Measurements from ENCODE around the gene ZNF726.
"Not testable (repeated sequence)": the region's sequence is repeated elsewhere in the genome, so short reads cannot be mapped to it uniquely, and the experiment has no call there.

ZNF726 gene

GRCh38 chr19:23884363-23884762 lies 30.3 kb upstream of the ZNF726 start:
- Histone ChIP-seq H3K4me2 (ENCODE audit: low read length) (no peak overlapping the region), H4K20me1 (ENCODE audit: control insufficient read depth, insufficient read depth, low read depth, low read length) (no peaks in the 10 kb centered on the region), H3K27ac (ENCODE audit: low read depth, low read length) (no peak overlapping the region), H3K27me3 (ENCODE audit: control insufficient read depth, low read length) (no peaks in the 10 kb centered on the region), H3K4me3 (ENCODE audit: low read length) (no peak overlapping the region), H3K9me2 (replicated peaks; ENCODE audit: control insufficient read depth, low read length) (no peaks in the 10 kb centered on the region), H3K9me3 (ENCODE audit: control insufficient read depth, insufficient read depth, low read length) (no peaks in the 10 kb centered on the region; the same call in 1 of the 2 replicates), H3K79me2 (ENCODE audit: control insufficient read depth, low read length) (no peaks in the 10 kb centered on the region), H3K36me3 (ENCODE audit: control insufficient read depth, low read length) (no peaks in the 10 kb centered on the region), H3K4me1 (ENCODE audit: control insufficient read depth, low read length) (no peaks in the 10 kb centered on the region), H3F3A (ENCODE audit: control insufficient read depth, insufficient read depth) (no peaks in the 10 kb centered on the region)
- no peak for TF ChIP-seq EZH2phosphoT487 (IDR thresholded peaks at IDR 0.05; ENCODE audit: borderline replicate concordance, low read length)
- TF ChIP-seq, protein P1, sequence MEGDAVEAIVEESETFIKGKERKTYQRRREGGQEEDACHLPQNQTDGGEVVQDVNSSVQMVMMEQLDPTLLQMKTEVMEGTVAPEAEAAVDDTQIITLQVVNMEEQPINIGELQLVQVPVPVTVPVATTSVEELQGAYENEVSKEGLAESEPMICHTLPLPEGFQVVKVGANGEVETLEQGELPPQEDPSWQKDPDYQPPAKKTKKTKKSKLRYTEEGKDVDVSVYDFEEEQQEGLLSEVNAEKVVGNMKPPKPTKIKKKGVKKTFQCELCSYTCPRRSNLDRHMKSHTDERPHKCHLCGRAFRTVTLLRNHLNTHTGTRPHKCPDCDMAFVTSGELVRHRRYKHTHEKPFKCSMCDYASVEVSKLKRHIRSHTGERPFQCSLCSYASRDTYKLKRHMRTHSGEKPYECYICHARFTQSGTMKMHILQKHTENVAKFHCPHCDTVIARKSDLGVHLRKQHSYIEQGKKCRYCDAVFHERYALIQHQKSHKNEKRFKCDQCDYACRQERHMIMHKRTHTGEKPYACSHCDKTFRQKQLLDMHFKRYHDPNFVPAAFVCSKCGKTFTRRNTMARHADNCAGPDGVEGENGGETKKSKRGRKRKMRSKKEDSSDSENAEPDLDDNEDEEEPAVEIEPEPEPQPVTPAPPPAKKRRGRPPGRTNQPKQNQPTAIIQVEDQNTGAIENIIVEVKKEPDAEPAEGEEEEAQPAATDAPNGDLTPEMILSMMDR (IDR thresholded peaks at IDR 0.05; ENCODE audit: low read depth, low read length, poor library complexity, severe bottlenecking) = no peak

DNA sequence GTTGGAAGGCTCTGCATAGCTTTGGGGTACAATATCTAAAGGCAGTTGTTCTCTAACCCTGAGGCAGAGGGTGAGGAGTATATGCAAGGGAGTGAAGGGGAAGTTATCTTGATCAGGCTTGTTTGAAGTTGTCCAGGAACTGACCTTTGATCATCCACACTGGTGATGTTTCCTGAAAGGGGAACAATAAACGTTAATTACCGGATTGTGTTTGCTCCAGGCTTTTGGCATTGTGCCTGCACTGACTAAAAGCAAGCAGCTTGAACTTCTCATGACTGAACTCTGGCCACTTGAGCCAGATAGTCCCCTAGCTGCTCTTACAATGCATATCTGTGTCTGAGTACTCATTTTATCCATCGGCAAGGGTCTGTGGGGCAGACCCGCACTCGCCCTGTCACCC lies 27.0 kb upstream of the ZNF726 start:
- Histone ChIP-seq H3K9me3 (ENCODE audit: control insufficient read depth, insufficient read depth, low read length) (no peaks in the 10 kb centered on the region; the same call in 1 of the 2 replicates), H3K27ac (ENCODE audit: low read depth, low read length) (no peak overlapping the region), H3K4me3 (ENCODE audit: low read length) (no peak overlapping the region), H4K20me1 (ENCODE audit: control insufficient read depth, insufficient read depth, low read depth, low read length) (no peaks in the 10 kb centered on the region), H3K9me2 (replicated peaks; ENCODE audit: control insufficient read depth, low read length) (no peaks in the 10 kb centered on the region; the same call in 1 of the 2 replicates), H3K79me2 (ENCODE audit: control insufficient read depth, low read length) (no peaks in the 10 kb centered on the region), H3K36me3 (ENCODE audit: control insufficient read depth, low read length) (no peaks in the 10 kb centered on the region), H3K4me1 (ENCODE audit: control insufficient read depth, low read length) (no peaks in the 10 kb centered on the region), H3F3A (ENCODE audit: control insufficient read depth, insufficient read depth) (no peaks in the 10 kb centered on the region), H3K4me2 (ENCODE audit: low read length) (no peak overlapping the region), H3K27me3 (ENCODE audit: control insufficient read depth, low read length) (no peaks in the 10 kb centered on the region)
- TF ChIP-seq, protein P1 (IDR thresholded peaks at IDR 0.05; ENCODE audit: low read depth, low read length, poor library complexity, severe bottlenecking) = no peak
- TF ChIP-seq EZH2phosphoT487 (IDR thresholded peaks at IDR 0.05; ENCODE audit: borderline replicate concordance, low read length) = no peak

GRCh38 chr19:23896096-23896495 lies 18.6 kb upstream of the ZNF726 start:
- H3K27me3 ChIP-seq (ENCODE audit: control insufficient read depth, low read length); H3K4me2 ChIP-seq (ENCODE audit: low read length); H3K27ac ChIP-seq (ENCODE audit: low read depth, low read length); H3K9me3 ChIP-seq (ENCODE audit: control insufficient read depth, insufficient read depth, low read length); H3F3A ChIP-seq (ENCODE audit: control insufficient read depth, insufficient read depth); H3K9me2 ChIP-seq (replicated peaks; ENCODE audit: control insufficient read depth, low read length); H4K20me1 ChIP-seq (ENCODE audit: control insufficient read depth, insufficient read depth, low read depth, low read length); H3K36me3 ChIP-seq (ENCODE audit: control insufficient read depth, low read length); H3K79me2 ChIP-seq (ENCODE audit: control insufficient read depth, low read length); H3K4me1 ChIP-seq (ENCODE audit: control insufficient read depth, low read length); H3K4me3 ChIP-seq (ENCODE audit: low read length): not testable (repeated sequence)

DNA sequence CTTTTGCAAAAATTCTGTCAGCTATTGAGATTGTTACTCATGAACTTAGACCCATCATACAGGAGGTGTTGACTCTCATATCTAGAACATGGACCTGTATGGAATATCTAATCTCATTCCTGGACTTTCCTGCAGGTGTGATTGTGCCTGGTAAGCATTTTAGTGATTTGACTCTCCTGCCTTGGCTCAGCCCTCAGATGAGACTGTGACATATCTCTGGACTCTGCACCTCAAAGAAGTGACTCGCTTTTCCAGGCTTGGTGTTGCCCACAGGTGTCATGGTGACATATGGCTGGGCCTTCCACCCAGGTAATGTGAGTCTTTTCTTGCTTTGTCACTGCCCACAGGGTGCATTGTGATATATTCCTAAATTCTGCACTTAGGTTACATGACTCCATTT lies 17.8 kb upstream of the ZNF726 start:
- H3F3A ChIP-seq (ENCODE audit: control insufficient read depth, insufficient read depth) = no peaks in the 10 kb centered on the region
- H3K36me3 ChIP-seq (ENCODE audit: control insufficient read depth, low read length) = no peaks in the 10 kb centered on the region
- H3K4me2 ChIP-seq (ENCODE audit: low read length) = no peak overlapping the region
- no peaks in the 10 kb centered on the region for H3K4me1 ChIP-seq (ENCODE audit: control insufficient read depth, low read length)
- H3K79me2 ChIP-seq (ENCODE audit: control insufficient read depth, low read length) = no peaks in the 10 kb centered on the region
- H3K27ac ChIP-seq (ENCODE audit: low read depth, low read length) = no peak overlapping the region
- no peaks in the 10 kb centered on the region for H4K20me1 ChIP-seq (ENCODE audit: control insufficient read depth, insufficient read depth, low read depth, low read length)
- no peaks in the 10 kb centered on the region for H3K27me3 ChIP-seq (ENCODE audit: control insufficient read depth, low read length)
- peaks cover 6% of the 10 kb centered on the region; the same call in 1 of the 2 replicates for H3K9me3 ChIP-seq (ENCODE audit: control insufficient read depth, insufficient read depth, low read length)
- TF ChIP-seq, protein P1 (IDR thresholded peaks at IDR 0.05; ENCODE audit: low read depth, low read length, poor library complexity, severe bottlenecking) = no peak
- TF ChIP-seq EZH2phosphoT487 (IDR thresholded peaks at IDR 0.05; ENCODE audit: borderline replicate concordance, low read length) = no peak
- no peak overlapping the region for H3K4me3 ChIP-seq (ENCODE audit: low read length)
- H3K9me2 ChIP-seq (replicated peaks; ENCODE audit: control insufficient read depth, low read length) = no peaks in the 10 kb centered on the region

Measured in DOHH2 (cell line).